IPS DF 19.7 (cell line): ENCODE measurements around the gene MAL.

Experiments
- DNase-seq: peaks from one replicate; pipeline ENCODE4 v3.0.0-alpha.2; 2013; ENCODE audit warnings: low read depth, low spot score

Gene MAL

DNA sequence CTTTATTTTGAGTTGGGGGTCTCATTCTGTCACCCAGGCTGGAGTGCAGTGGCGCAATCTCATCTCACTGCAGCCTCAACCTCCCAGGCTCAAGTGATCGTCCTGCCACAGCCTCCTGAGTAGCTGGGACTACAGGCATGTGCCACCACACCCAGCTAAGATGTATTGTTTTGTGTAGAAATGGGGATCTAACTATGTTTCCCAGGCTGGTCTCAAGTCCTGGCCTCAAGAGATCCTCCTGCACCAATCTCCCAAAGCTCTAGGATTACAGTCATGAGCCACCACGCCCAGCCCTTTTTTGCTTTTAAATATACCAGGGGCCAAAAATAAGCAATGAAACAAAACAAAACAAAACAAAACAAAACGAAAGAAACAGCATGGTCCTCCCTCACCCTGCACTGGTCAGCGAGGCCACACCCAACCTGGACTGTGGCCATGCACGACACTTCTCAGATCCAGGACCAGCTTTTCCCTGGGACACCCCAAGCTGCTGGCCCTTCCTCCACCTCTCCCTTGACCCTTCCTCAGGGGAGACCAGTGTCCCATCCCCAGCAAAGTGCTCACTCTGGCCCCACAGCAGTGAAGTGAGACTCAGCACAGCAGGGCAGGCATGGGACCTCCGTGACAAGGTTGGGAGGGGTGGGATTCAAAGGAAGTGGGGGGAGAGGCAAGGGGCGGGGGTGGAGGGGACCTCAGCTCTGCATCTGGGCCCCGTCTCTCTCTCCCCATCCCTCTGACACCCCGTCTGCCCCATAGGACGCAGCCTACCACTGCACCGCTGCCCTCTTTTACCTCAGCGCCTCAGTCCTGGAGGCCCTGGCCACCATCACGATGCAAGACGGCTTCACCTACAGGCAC is 23.5 kb downstream of the MAL start:
- no peak for DNase-seq

DNA sequence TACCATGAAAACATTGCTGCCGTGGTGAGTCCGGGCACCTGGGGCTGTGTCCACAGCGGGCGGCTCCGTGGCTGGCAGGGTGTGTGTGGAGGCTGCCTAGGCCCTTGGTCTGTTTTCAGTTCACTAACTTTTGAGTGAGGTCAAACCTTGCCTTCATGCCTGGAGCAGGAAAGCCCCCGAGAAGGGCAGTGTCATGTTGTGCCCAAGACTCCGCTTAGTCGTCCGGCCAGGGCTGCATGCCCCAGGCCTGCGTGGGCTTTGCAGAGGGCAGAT is 24.1 kb downstream of the MAL start:
- no peak for DNase-seq

DNA sequence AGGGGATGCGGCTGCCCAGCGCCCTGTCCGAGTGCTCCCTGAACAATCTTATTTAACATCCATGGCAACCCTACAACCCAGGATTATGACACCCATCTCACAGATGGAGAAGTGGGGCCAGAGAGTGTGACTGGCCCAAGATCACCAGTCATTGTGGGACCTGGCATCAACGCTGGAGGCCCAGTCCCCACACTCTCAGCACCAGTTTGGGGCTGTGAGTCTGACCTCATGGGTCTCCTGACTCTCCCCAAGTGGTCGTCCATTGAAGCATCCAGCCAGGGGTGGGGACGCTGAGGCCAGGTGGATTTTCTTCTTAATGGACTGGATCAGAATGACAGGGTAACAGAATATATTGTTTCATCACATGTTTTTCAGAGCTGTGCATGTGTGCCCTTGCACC is 24.5 kb downstream of the MAL start:
- DNase-seq: no peak

DNA sequence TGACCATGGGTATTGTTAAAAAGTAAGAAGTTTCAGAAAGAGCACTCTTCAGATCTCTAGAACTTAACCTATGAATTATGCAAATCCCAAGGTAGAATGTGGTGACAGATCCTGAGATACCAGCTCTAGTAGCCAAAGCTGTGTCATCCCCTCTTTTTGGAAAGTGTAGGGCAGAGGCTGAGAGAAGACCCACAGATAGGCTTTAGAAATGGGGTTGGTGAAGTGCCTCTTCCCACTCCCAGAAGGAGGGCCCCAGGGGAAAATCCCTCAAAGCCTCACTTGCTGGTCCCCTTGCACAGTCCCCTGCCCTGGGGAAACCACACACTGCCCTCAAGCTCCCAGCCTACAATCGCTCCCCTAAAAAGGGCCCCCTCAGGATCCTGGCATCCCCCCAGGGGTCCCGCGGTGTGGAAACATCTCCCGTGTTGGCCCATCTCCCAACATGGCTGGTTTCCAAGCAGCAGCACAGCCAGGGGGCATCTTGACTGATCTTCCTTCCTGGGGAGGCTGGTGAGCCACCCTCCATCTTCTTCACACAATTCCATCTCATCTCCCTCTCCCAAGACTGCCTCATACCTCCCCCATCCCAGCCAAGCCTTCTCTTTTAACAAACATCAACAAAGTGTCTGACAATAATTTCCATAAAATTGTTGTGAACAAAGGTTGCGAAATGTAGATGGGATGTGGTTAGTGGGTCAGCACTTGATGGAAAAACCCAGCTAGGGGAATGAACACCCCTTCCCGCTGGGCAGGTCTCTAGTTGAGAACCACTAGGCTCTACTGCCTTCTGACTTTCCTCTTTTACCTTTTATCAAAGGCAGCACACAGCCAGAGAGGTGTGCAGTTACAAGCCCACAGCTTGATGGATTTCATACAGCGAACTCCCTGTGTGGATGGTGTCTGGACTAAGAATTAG is 25.1 kb downstream of the MAL start:
- DNase-seq: no peak

DNA sequence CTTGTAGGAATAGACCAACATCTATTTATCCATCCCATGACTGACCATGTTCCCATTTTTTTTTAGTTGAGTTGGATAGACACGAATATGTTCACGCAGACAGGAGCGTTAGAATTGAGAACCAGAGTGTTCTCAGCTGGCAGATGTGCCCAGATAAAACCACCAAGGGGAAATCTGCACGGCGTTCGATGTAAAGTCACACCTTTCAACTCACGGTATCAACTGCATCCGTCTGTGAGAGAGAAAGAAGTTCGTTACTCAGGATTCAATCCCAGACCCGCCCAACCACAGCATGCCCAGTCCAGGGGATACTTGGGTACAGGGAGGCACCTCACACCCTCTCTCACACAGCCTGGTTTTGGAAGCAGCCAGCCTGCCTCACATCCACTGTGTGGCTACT is 26.1 kb downstream of the MAL start:
- no peak for DNase-seq

DNA sequence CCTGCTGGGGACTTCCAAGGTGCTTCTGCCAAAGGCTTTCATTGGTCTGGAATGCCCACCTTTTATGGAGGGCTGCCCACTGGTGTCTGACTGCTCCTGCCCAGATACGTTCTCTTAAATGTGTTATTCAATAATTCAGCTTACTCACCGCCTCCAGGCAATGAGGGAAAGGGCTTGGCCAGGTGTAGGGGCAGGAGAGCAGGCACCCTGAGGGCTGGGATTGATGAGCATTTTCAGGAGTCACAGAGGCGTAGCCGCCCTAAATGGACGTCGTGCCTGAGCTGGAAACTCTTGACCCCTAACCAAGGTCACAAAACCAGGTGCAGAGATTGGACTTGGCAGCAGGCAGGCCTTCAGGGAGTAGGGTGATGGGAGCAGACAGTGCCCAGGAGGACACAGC is 26.8 kb downstream of the MAL start:
- DNase-seq: no peak

DNA sequence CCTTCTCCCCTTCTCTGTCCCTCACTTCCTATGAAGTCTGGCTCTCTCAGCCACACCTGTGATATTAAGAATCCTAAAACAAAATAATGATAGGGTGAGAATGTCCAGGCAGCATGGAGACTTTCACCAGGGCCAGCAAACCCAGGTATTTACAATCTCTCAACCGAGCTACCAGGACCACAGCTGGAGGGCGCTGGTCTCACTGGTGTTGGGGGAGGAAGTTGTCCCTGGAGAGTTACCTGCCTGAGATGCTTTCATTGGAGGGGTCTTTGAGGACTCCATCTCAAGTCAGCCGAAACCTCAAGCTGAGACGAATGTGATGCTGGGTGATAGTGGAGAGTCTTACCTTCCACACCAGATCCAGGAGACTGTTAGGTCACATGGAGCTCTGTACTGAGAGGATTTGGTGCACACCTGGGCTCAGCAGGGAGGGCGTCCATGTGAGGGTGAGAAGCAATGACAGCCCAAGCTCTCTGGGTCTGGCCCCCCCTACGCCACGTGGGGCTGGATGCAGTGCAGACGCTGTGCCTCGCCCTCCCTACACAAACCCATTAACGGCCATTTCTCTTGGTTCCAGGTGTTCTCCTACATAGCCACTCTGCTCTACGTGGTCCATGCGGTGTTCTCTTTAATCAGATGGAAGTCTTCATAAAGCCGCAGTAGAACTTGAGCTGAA is 27.4 kb downstream of the MAL start:
- no peak for DNase-seq

DNA sequence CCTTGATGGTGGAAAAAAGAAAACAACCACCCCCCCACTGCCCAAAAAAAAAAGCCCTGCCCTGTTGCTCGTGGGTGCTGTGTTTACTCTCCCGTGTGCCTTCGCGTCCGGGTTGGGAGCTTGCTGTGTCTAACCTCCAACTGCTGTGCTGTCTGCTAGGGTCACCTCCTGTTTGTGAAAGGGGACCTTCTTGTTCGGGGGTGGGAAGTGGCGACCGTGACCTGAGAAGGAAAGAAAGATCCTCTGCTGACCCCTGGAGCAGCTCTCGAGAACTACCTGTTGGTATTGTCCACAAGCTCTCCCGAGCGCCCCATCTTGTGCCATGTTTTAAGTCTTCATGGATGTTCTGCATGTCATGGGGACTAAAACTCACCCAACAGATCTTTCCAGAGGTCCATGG is 28.0 kb downstream of the MAL start:
- DNase-seq: no peak

DNA sequence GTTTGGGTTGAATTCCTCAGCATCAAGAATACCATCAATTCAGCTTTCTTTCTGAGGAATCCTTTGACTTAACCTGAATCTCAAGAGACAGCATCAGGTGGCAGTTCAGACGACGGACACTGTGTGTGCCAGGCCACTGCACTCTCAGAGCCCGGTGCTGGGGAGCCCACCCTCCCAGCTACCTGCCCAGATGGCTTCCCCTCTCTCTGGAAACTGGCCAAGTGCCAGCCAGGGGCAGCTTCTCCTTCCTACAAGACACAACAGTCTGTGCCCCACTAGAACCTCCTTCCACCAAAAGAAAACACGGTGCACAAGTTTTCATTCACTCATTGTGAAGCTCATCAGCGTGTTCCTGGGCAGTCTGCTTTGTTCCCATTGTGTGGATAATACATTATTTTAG is 28.5 kb downstream of the MAL start:
- DNase-seq: no peak

DNA sequence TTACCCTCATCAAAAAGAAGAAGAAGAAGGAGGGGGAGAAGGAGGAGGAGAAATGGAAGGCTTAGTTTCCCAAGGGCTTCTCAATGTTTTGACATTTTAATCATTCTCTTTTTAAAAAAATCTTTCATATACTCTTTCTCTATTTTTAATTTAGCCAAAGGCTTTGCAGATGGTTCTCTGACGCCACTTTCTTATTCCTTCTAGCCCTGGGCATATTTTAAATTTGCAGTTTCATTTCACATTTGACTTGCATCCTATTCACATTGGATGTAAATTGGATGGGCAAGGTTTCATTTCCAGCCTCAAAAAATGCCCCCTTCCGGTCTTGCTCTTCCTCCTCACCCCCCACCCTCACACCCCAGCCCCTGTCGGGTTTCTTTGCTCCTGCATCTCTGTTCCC is 29.8 kb downstream of the MAL start:
- DNase-seq: no peak

DNA sequence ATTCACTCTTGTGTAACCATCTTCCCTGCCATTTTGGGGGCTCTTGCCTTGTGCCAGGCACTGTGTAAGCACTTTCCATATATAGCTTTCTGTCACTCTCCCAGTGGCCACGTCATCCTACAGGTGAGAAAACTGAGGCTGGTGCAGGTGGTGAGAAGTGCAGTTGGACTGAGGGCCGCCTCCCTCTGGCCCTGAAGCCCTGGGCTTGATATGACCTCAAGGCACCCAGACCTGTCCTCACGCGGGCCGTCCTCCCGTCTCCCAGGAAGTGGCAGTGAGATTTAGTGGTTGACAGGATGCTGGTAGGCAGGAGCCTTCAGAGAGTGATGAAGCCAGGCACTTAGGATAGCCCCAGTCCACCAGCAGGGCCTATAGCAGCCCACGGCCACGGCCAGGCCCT is 30.5 kb downstream of the MAL start:
- DNase-seq: no peak

DNA sequence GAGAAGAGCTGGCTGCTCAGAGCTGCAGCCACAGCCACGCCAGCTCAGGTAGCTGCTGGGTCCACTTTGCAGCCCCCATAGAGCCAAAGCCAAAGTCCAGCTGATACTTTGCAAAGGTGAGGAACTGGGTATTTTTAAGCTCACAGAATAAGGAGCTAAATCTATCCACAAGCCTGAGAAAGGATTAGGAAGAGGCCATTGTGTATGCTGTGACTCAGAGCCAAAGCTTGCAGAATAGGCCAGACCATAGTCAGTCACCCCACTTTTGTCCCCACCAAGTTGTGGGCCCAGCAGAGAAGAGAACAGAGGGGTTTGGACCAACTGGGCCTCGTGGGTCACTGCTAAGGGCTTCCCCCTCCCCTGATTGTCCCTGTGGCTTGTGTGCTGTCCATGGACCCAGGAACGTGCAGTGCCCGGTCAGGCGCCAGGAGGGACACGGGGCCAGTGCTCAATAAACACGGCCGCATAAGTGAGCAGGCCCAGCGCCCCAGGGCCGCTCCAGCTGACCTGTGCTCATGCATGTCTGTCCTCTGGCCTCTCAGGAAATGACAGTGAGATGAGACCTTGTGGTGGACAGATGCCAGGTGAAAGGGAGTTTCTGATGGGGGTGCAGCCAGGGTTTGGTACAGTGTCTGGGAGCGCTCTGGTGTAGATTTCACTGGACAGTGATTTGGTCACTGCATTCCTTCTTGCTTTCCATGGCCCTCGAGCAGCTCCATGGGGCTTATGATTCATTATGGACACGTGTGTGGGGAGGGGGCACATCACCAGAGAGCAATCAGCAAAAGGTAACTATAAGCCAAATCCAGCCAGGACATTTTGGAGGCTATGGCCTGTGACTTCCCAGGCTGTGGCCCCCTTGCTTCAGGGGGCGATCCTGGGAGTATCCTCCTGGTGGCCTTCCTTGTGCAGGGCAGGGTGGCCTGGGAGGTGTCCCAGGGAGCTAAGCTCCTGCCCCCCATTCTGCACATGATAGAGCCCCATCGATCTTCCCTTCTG is 31.3 kb downstream of the MAL start:
- DNase-seq: no peak

DNA sequence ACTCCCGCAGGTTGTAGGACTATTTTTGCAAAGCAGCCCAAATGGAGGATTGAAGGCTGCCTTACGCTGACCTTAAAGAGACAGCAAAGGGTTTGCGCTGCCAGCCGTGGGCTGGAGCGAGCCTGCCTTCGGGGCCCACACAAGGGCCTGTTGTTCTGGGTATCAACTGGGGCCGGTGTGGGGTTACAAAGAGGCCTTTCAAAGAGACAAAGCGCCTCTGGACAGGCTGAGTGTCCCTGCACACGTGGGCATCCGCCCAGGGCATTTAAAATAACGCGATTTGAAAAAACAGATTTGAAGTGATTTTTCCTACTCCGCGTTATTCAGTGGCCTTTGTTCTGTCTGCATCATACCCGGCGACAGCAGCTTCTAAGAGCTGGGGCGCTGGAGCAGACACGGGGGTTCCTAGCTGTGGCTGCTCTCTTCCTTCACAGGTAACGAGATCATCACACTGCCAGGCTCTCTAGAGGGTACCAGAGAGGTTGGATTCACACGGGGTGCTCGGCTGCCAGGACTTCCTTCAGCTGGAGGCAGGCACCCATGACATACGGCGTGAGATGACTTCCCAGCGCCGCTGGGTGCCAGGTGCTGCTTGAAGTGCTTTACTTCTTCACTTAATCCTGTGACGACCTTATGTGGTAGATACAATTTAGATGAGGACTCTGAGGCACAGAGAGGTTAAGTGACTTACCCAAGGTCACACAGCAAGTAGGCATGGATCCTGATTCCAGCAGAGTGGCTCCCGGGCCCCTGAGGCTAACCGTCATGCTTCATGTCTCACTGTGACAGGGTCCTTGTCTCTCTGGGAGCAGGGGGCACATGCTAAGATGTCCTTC is 32.2 kb downstream of the MAL start:
- DNase-seq: no peak

DNA sequence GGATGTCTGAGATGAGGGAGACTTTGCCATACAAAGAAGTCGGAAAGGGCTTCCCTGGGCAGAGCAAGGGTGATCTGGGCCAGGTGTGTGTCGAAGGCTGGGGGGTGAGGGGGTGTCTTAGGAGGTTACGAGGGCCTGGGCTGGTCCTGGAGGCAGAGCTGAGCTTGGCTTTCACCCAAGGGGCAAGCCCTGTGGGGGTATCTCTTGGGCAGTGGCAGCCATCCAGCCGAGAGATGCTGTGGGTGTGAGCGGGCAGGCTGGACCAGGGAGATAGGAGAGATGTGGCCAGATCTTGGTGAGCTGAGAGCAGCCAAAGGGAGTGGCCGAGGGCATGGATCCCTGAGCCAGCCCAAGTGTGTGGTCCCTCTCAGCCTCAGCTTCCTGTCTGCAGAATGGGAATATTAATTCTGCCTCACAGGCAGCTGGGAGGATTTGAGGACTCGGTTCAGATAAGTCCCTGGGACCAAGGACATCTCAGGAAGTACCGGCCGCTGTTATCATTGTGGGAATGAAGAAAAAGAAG is 33.0 kb downstream of the MAL start:
- no peak for DNase-seq

DNA sequence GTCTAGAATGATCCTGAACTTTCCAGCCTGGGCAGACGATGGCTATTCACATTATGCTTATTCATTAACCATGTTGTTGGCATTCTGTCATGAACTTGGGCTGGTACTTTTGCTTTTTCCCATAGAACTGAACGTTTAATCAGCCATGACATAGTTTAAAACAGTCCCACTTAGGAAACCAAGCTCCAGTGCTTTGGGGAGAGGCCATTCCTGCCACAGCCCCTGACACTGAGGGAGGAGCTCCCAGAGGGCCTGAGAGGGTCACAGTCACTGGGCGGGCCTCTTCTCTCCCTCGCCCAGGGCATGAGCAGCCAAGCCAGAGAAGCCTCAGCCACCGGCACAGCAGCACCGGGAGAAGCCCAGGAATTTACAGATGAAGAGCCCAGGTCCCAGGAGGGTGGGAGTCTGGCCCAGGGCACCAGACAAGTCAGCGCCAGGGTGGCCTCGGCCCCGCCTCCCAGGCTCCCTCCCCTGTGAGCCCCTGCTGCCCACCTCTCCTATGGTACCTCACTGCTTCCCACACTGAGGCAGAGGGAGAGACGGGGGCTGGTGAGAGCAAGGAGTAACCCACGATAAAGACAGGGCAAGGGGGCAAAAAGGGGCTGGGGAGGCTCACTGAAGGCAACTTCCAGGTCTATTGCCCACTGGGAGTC is 33.6 kb downstream of the MAL start:
- DNase-seq: no peak

DNA sequence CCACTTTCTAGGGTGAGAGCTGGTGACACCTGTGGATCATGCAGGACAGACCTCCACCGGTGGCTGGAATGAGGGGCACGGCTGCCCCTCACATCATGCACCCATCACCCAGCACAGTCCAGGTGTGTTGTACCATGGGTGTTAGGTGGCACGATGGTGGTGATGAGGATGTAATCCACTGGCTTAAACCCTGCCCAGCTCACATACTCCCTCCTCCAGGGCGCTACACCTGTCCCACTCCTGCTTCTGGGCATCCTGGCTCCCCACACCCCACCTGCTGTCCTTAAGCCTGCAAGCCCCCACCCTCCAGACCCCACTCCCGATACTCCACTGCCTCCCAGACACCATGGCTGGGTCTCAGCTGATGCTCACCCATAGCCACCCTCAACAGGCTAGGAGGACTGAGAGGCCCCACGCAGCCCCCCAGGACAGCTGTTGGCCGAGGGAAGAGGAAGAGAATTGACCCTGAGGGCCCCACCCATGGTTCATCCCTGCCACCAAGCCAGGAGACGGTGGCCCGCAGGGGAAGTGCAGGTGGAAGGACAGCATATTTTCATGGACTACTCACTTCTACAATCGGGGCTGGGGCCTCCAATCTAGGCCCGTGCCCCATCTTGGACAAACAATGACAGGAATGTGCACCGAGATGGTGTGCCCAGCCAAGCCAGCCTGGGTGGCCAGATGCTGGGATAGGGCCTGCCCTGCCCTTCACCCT is 34.3 kb downstream of the MAL start:
- DNase-seq: no peak

DNA sequence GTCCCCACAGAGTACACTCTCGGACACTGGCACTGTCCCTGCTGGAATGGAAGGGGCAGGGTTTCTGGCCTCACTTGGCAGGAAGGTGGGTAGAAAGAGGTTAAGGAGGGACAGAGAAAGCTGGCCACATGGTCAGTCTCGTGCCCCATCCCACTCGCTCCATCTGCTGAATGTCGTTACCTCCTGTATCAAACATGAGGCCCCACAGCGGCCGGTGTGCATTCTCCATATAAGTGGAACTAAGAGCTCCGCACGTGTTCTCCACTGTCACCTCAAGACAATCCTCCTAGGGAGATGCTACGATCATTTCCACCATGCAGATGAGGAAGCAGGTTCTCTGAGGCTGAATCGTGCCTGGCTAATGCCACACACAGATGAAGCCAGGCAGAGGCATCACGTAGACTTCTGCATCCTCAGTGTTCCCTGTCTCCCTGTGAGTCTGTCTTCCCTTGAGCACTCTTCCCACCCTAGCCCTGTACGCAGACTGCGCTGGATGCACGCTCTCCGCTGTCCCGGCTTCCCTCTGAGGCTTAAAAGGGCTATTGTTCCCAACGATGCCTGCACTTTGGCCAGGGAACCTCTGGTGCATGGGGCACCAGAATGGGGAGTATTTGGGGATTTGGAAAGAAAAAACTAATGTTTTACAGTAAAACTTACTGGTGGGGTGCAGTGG is 35.1 kb downstream of the MAL start:
- DNase-seq: no peak

DNA sequence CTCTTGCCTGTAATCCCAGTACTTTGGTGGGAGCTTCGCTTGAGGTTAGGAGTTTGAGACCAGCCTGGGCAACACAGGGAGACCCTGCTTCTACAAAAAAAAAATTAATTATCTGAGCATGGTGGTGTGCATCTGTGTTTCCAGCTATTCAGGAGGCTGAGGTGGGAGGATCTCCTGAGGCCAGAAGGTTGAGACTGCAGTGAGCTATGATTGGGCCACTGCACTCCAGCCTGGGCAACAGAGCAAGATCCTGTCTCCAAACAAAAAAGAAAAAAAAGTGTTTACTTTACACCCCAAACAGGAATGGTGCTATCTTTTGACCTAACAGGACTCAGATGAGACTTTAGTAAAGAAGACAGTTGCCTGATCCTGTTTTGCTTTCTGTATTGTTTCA is 35.6 kb downstream of the MAL start:
- no peak for DNase-seq
